Peyer's patch (tissue), 4 donors: ENCODE measurements around the gene PTAFR.

Source experiments
- CTCF ChIP-seq, 6 experiments: fragments of 450-650 bp in 4 of 6; fragments of 200-600 bp in 2 of 6; sonication (generic) in 1 of 6; IDR thresholded peaks; one replicate each; pipeline ENCODE4 v1.5.1; 2017 to 2019; ENCODE audit warnings: antibody characterized with exemption in 6 of 6, mild to moderate bottlenecking in 3 of 6, moderate library complexity in 1 of 6
- POLR2A ChIP-seq, 2 donors: fragments of 450-650 bp; IDR thresholded peaks; one replicate each; pipeline ENCODE4 v1.5.1; 2017; ENCODE audit warnings: antibody characterized with exemption in 2 of 2, mild to moderate bottlenecking in 2 of 2, moderate library complexity in 2 of 2

DNA sequence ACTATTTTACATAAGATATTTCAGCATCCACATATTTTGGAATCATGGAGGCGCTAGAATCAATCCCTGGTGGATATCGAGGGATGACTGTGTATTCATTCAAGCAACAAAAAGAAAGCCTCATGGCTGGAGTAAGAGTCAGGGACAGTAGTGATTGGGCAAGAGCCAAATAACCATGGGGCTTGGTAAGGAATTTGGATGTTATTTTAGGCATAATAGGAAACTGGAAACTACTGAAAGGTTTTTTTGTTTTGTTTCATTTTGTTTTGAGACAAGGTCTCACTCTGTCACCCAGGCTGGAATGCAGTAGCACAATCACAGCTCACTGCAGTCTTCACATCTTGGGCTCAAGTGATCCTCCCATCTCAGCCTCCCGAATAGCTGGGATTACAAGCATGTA lies 54.3 kb downstream of the PTAFR start:
- TF ChIP-seq CTCF (IDR thresholded peaks at IDR 0.05): no peak
- no peak for TF ChIP-seq POLR2A (IDR thresholded peaks at IDR 0.05)
